H1 (cell line): ENCODE data around the gene CHN2. TPM values are rescaled to one million over a fixed set of nuclear protein-coding genes. Genes with fewer than 3 reads are reported as not detected.

Experiments
- CTCF ChIA-PET: fragments of 300-600 bp; sonication (Branson Sonifier 250); formaldehyde crosslinking; loops from one replicate; lab custom pipeline; 2021; ENCODE audit not compliant: partially characterized antibody; lab: Charles Lee
- POLR2A ChIA-PET: fragments of 300-600 bp; sonication (Branson Sonifier 250); formaldehyde crosslinking; loops from one replicate; lab custom pipeline; 2021; ENCODE audit warnings: inconsistent platforms; ENCODE audit not compliant: partially characterized antibody; lab: Charles Lee
- DNase-seq, 2 experiments: peaks; one replicate each; pipeline versions ENCODE4 v3.0.0 to v3.0.0-alpha.2; 2010 to 2022; ENCODE audit warnings: low spot score in 2 of 2, low read depth in 1 of 2, mixed read lengths in 1 of 2
- FAIRE-seq: peaks from 2 replicates; lab custom pipeline; 2011; peaks lifted over from hg19 to GRCh38; lab: Jason Lieb, UNC
- H2AFZ ChIP-seq: 2 replicates; pipeline ENCODE4 v1.8.1; 2012; ENCODE audit warnings: low read length, inconsistent platforms
- H2AK5ac ChIP-seq: 2 replicates; pipeline ENCODE4 v1.6.1; 2013; ENCODE audit warnings: low read depth, low read length
- H2BK120ac ChIP-seq: replicated peaks from 2 replicates; pipeline ENCODE3; 2013; ENCODE audit warnings: low read depth, low read length, inconsistent platforms
- H2BK12ac ChIP-seq: 2 replicates; pipeline ENCODE4 v1.6.1; 2013; ENCODE audit warnings: low read depth, low read length
- H2BK15ac ChIP-seq: 2 replicates; pipeline ENCODE4 v1.6.1; 2013; ENCODE audit warnings: low read length
- H2BK20ac ChIP-seq: 2 replicates; pipeline ENCODE4 v1.6.1; 2013; ENCODE audit warnings: low read length
- H2BK5ac ChIP-seq: 2 replicates; pipeline ENCODE4 v1.6.1; 2013; ENCODE audit warnings: low read depth, low read length
- H3K14ac ChIP-seq: 2 replicates; pipeline ENCODE4 v1.6.1; 2013; ENCODE audit warnings: inconsistent platforms; ENCODE audit not compliant: insufficient read length
- H3K18ac ChIP-seq: 2 replicates; pipeline ENCODE4 v1.6.1; 2013; ENCODE audit warnings: low read length; ENCODE audit errors: extremely low read depth
- H3K23ac ChIP-seq: 2 replicates; pipeline ENCODE4 v1.6.1; 2013; ENCODE audit warnings: inconsistent platforms; ENCODE audit not compliant: insufficient read length
- H3K23me2 ChIP-seq: 2 replicates; pipeline ENCODE4 v1.6.1; 2013; ENCODE audit warnings: low read depth, low read length
- H3K27ac ChIP-seq: 2 replicates; pipeline ENCODE4 v1.6.1; 2011; ENCODE audit warnings: low read depth, low read length, inconsistent platforms
- H3K27me3 ChIP-seq, 4 experiments: replicated peaks in 1 of 4; 1 replicate in 1 of 4; 2 replicates in 3 of 4; pipeline versions ENCODE4 v1.6.1 to v1.8.1; 2011 to 2013; ENCODE audit warnings: low read length in 3 of 4, mild to moderate bottlenecking in 3 of 4, inconsistent platforms in 2 of 4, mixed read lengths in 2 of 4, moderate library complexity in 1 of 4; ENCODE audit not compliant: control insufficient read depth in 3 of 4, insufficient read depth in 3 of 4; ENCODE audit errors: extremely low read depth in 1 of 4
- H3K36me3 ChIP-seq, 4 experiments: 2 replicates each; pipeline versions ENCODE4 v1.6.1 to v1.8.1; 2011 to 2013; ENCODE audit warnings: mild to moderate bottlenecking in 4 of 4, low read length in 3 of 4, moderate library complexity in 2 of 4, control low read depth in 1 of 4, inconsistent platforms in 1 of 4; ENCODE audit not compliant: insufficient read depth in 4 of 4, control insufficient read depth in 2 of 4
- H3K4ac ChIP-seq: replicated peaks from 2 replicates; pipeline ENCODE3; 2013; ENCODE audit warnings: low read length, low read depth, mixed read lengths, inconsistent platforms; ENCODE audit not compliant: insufficient read length
- H3K4me1 ChIP-seq, 4 experiments: replicated peaks in 1 of 4; 1 replicate in 1 of 4; 2 replicates in 3 of 4; pipeline versions ENCODE4 v1.6.1 to v1.8.1; 2011 to 2013; ENCODE audit warnings: low read length in 3 of 4, inconsistent platforms in 2 of 4, mixed read lengths in 1 of 4; ENCODE audit not compliant: insufficient read depth in 4 of 4, control insufficient read depth in 3 of 4
- H3K4me2 ChIP-seq, 2 experiments: 2 replicates each; pipeline versions ENCODE4 v1.6.1 to v1.8.1; 2011 to 2013; ENCODE audit warnings: low read depth in 2 of 2, low read length in 2 of 2, control low read depth in 1 of 2, inconsistent platforms in 1 of 2, mild to moderate bottlenecking in 1 of 2; ENCODE audit not compliant: insufficient read depth in 1 of 2
- H3K4me3 ChIP-seq, 4 experiments: fragments of 200-600, 300-600 bp in 1 of 4; sonication (generic), shearing (Covaris generic), sonication (Bioruptor Twin) in 1 of 4; 2 replicates each; pipeline versions ENCODE4 v1.5.1 to v1.8.1; 2011 to 2016; ENCODE audit warnings: low read length in 4 of 4, low read depth in 3 of 4, control low read depth in 2 of 4, inconsistent platforms in 2 of 4, mild to moderate bottlenecking in 2 of 4, mixed read lengths in 1 of 4, moderate library complexity in 1 of 4; ENCODE audit not compliant: insufficient read depth in 2 of 4; ENCODE audit errors: extremely low read depth in 1 of 4
- H3K56ac ChIP-seq: replicated peaks from 2 replicates; pipeline ENCODE3; 2013; ENCODE audit warnings: low read depth, mild to moderate bottlenecking, mixed read lengths, low read length, inconsistent platforms; ENCODE audit not compliant: insufficient read length
- H3K79me1 ChIP-seq: 2 replicates; pipeline ENCODE4 v1.6.1; 2013; ENCODE audit warnings: low read depth, low read length, control low read depth
- H3K79me2 ChIP-seq, 2 experiments: 2 replicates each; pipeline versions ENCODE4 v1.6.1 to v1.8.1; 2012 to 2013; ENCODE audit warnings: low read length in 2 of 2, mild to moderate bottlenecking in 2 of 2, inconsistent platforms in 1 of 2; ENCODE audit not compliant: insufficient read depth in 2 of 2, control insufficient read depth in 1 of 2
- H3K9ac ChIP-seq, 4 experiments: replicated peaks in 1 of 4; 1 replicate in 1 of 4; 2 replicates in 3 of 4; pipeline versions ENCODE4 v1.6.1 to v1.8.1; 2011 to 2013; ENCODE audit warnings: low read depth in 3 of 4, low read length in 3 of 4, control low read depth in 2 of 4, mild to moderate bottlenecking in 2 of 4, moderate library complexity in 2 of 4, inconsistent platforms in 1 of 4; ENCODE audit errors: extremely low read depth in 1 of 4
- H3K9me3 ChIP-seq, 2 experiments: 2 replicates each; pipeline versions ENCODE4 v1.6.1 to v1.8.1; 2012 to 2013; ENCODE audit warnings: mild to moderate bottlenecking in 2 of 2, moderate library complexity in 2 of 2, control low read depth in 1 of 2, inconsistent platforms in 1 of 2, low read depth in 1 of 2, low read length in 1 of 2, mixed read lengths in 1 of 2; ENCODE audit not compliant: insufficient read depth in 2 of 2
- H4K20me1 ChIP-seq, 2 experiments: replicated peaks in 1 of 2; 2 replicates each; pipeline versions ENCODE3 to v1.8.1; 2011 to 2013; ENCODE audit warnings: inconsistent platforms in 2 of 2, low read length in 2 of 2, mild to moderate bottlenecking in 1 of 2; ENCODE audit not compliant: insufficient read depth in 2 of 2, control insufficient read depth in 1 of 2
- H4K5ac ChIP-seq: 2 replicates; pipeline ENCODE4 v1.6.1; 2013; ENCODE audit warnings: low read length, low read depth, mixed read lengths, inconsistent platforms; ENCODE audit not compliant: insufficient read length
- H4K8ac ChIP-seq: 2 replicates; pipeline ENCODE4 v1.8.0; 2013; ENCODE audit warnings: mild to moderate bottlenecking, moderate library complexity, low read length, inconsistent platforms; ENCODE audit not compliant: insufficient read depth; ENCODE audit errors: extremely low read depth
- H4K91ac ChIP-seq: replicated peaks from 2 replicates; pipeline ENCODE3; 2013; ENCODE audit warnings: low read length, mixed read lengths, inconsistent platforms; ENCODE audit not compliant: insufficient read length
- ASH2L ChIP-seq: fragments of 200-600, 300-600 bp; sonication (generic); IDR thresholded peaks from one replicate; pipeline ENCODE4 v1.7.1; 2017; ENCODE audit warnings: low read length
- ATF3 ChIP-seq: IDR thresholded peaks from 2 replicates; pipeline ENCODE4 v1.6.1; 2011; ENCODE audit warnings: low read depth, mild to moderate bottlenecking, low read length; ENCODE audit not compliant: insufficient read depth
- CBX8 ChIP-seq: fragments of 300-800, 300-1000 bp; sonication (generic); IDR thresholded peaks from 2 replicates; pipeline ENCODE4 v1.7.1; 2016; ENCODE audit warnings: low read depth, low read length, borderline replicate concordance
- EGR1 ChIP-seq: IDR thresholded peaks from 2 replicates; pipeline ENCODE4 v1.6.1; 2011; ENCODE audit warnings: low read depth, low read length, borderline replicate concordance
- EZH2 ChIP-seq: fragments of 200-600 bp; sonication (generic); IDR thresholded peaks from 2 replicates; pipeline ENCODE4 v1.7.1; 2012; ENCODE audit warnings: low read depth, mild to moderate bottlenecking, moderate library complexity, low read length, inconsistent platforms; ENCODE audit not compliant: severe bottlenecking
- GABPA ChIP-seq: IDR thresholded peaks from 2 replicates; pipeline ENCODE4 v1.6.1; 2011; ENCODE audit warnings: mild to moderate bottlenecking, low read length, moderate library complexity, borderline replicate concordance; ENCODE audit not compliant: insufficient read depth
- GTF2F1 ChIP-seq: IDR thresholded peaks from 2 replicates; pipeline ENCODE4 v1.6.1; 2012; ENCODE audit warnings: low read depth, low read length, improper control_type of control experiment, borderline replicate concordance
- HDAC2 ChIP-seq, 2 experiments: fragments of 300-600 bp in 1 of 2; sonication (generic) in 1 of 2; IDR thresholded peaks; 2 replicates each; pipeline ENCODE4 v1.6.1; 2011 to 2012; ENCODE audit warnings: low read depth in 2 of 2, low read length in 2 of 2, mild to moderate bottlenecking in 2 of 2, moderate library complexity in 2 of 2, borderline replicate concordance in 1 of 2, inconsistent platforms in 1 of 2
- JUND ChIP-seq: IDR thresholded peaks from 2 replicates; pipeline ENCODE4 v1.6.1; 2011; ENCODE audit warnings: mild to moderate bottlenecking, improper control_type of control experiment, low read length
- KDM1A ChIP-seq: fragments of 200-600, 300-600 bp; sonication (generic); IDR thresholded peaks from 2 replicates; pipeline ENCODE4 v1.7.1; 2016; ENCODE audit warnings: mild to moderate bottlenecking, low read length, borderline replicate concordance
- PHF8 ChIP-seq: fragments of 200-600 bp; sonication (generic); conservative IDR thresholded peaks from 2 replicates; pipeline ENCODE4 v1.7.1; 2012; ENCODE audit warnings: low read depth, mild to moderate bottlenecking, inconsistent platforms, low read length, moderate library complexity
- POU5F1 ChIP-seq: IDR thresholded peaks from 2 replicates; pipeline ENCODE4 v1.6.1; 2011; ENCODE audit warnings: low read depth, mild to moderate bottlenecking, low read length, moderate library complexity
- SP1 ChIP-seq: IDR thresholded peaks from 2 replicates; pipeline ENCODE4 v1.6.1; 2011; ENCODE audit warnings: low read depth, low read length
- SP4 ChIP-seq: IDR thresholded peaks from 2 replicates; pipeline ENCODE4 v1.6.1; 2012; ENCODE audit warnings: low read length, inconsistent platforms
- WGBS, 2 experiments: shearing (Covaris generic) in 1 of 2; methylation state at CpG; one replicate each; pipeline versions ENCODE4 v1.1.6 to v1.1.7; 2013 to 2015; ENCODE audit warnings: low lambda C conversion rate in 2 of 2, mixed read lengths in 2 of 2, inconsistent platforms in 1 of 2, low coverage in 1 of 2, missing lambda C conversion rate in 1 of 2; ENCODE audit not compliant: insufficient replicate concordance in 2 of 2, insufficient coverage in 1 of 2, insufficient read length in 1 of 2; ENCODE audit errors: extremely low coverage in 1 of 2, missing lambda C conversion rate in 1 of 2; 5-methylcytosine and 5-hydroxymethylcytosine counted together
- polyA plus RNA-seq, 7 experiments: library from polyadenylated mRNA; depleted of rRNA in 3 of 7; stranded (reverse) in 5 of 7; unstranded in 2 of 7; fragments of >200 nt in 5 of 7; fragments of 200-250 nt in 2 of 7; gene quantifications; 1 replicate in 5 of 7; 2 replicates in 1 of 7; 4 replicates in 1 of 7; pipeline versions ENCODE4 v1.2.1 to v1.2.3, GENCODE V29; 2011 to 2013; ENCODE audit warnings: missing spikeins in 2 of 7, mixed read lengths in 2 of 7
- total RNA-seq: library from RNA; stranded (reverse); fragmentation: NEBNext Ultra II Directional; extraction: Animal tissue kit (Norgen Biotek cat#: 25700); gene quantifications from 2 replicates; pipeline ENCODE4 v1.2.1, GENCODE V29; 2021

CHN2 gene
- total and polyA plus RNA-seq, 2 of the 8 experiments (the other 6 are each of a cell fraction or from before 2014, with no cell fraction given) = 2.9 to 4.8 TPM

- ChIA-PET POLR2A (interaction anchor here (1.1 kb wide), 1 partner anchor 190 kb away, joined by 3 read pairs; no protein-coding TSS in a partner anchor), CTCF (interaction anchor here (0.6 to 2.8 kb wide), 4 partner anchors 16 to 235 kb away, joined by 3 to 17 read pairs (median 5); no protein-coding TSS in a partner anchor)
- H2BK15ac ChIP-seq = no peak overlapping the region
- TF ChIP-seq EZH2 = no peak
- no peak for TF ChIP-seq SP4
- no peak for TF ChIP-seq GTF2F1
- TF ChIP-seq ATF3 = no peak
- TF ChIP-seq EGR1 = no peak
- no peak for TF ChIP-seq CBX8
- no peak for TF ChIP-seq SP1
- TF ChIP-seq HDAC2 (IDR thresholded peaks at IDR 0.05; ENCODE audit: borderline replicate concordance in 1 of 2, low read depth in 2 of 2, low read length in 2 of 2) = no peak
- TF ChIP-seq PHF8 = no peak
- no peak for TF ChIP-seq GABPA
- TF ChIP-seq KDM1A = no peak
- TF ChIP-seq JUND = no peak
- TF ChIP-seq ASH2L = no peak
- TF ChIP-seq POU5F1 = no peak
- H3K56ac ChIP-seq = no peak overlapping the region
- H3K27me3 ChIP-seq = no peaks in the 10 kb centered on the region
- no peak overlapping the region for H3K23ac ChIP-seq
- H3K14ac ChIP-seq = no peak overlapping the region
- no peaks in the 10 kb centered on the region for H3K79me2 ChIP-seq
- H3K9me3 ChIP-seq = no peaks in the 10 kb centered on the region
- no peak overlapping the region for H2AFZ ChIP-seq
- H3K79me1 ChIP-seq = no peaks in the 10 kb centered on the region
- H3K9ac ChIP-seq = no peak overlapping the region
- H4K5ac ChIP-seq = no peak overlapping the region
- no peak overlapping the region for H3K27ac ChIP-seq
- no peak overlapping the region for H2BK20ac ChIP-seq
- no peaks in the 10 kb centered on the region for H3K4me1 ChIP-seq
- H3K4ac ChIP-seq = no peak overlapping the region
- no peak overlapping the region for H3K4me3 ChIP-seq
- H3K4me2 ChIP-seq = no peak overlapping the region
- H4K20me1 ChIP-seq = no peaks in the 10 kb centered on the region
- H2AK5ac ChIP-seq = no peak overlapping the region
- no peak overlapping the region for H4K8ac ChIP-seq
- no peak overlapping the region for H2BK120ac ChIP-seq
- H3K36me3 ChIP-seq = no peaks in the 10 kb centered on the region
- 93% methylated on average over 3 of the region's 3 CpGs; no CpG with 5 or more reads in 1 of the 2 experiments for WGBS, 2 experiments
- no peak overlapping the region for H3K18ac ChIP-seq
- DNase-seq (no peak), FAIRE-seq (no peak)
- H3K23me2 ChIP-seq = peaks cover 3% of the 10 kb centered on the region; the same call in 1 of the 2 replicates
- no peak overlapping the region for H2BK5ac ChIP-seq
- H2BK12ac ChIP-seq = no peak overlapping the region
- no peak overlapping the region for H4K91ac ChIP-seq
These were observed 21.1 kb upstream of the CHN2 start for GRCh38 chr7:29173458-29173857.
